Pons (tissue), 1 donor: Measurements from ENCODE around the gene DDIT4.
"Not testable (repeated sequence)": the region's sequence is repeated elsewhere in the genome, so short reads cannot be mapped to it uniquely, and the experiment has no call there.

ENCODE experiments used
- DNase-seq: peaks from one replicate; pipeline ENCODE4 v3.0.0-alpha.2; 2016; ENCODE audit warnings: low spot score

Gene DDIT4

GRCh38 chr10:72296829-72297280 lies 23.1 kb downstream of the DDIT4 start:
- not testable (repeated sequence) for DNase-seq

GRCh38 chr10:72297281-72297804 lies 23.6 kb downstream of the DDIT4 start:
- DNase-seq, result peak; percentile 72

GRCh38 chr10:72297805-72298591 lies 24.3 kb downstream of the DDIT4 start:
- DNase-seq, result peak; percentile 98

DNA sequence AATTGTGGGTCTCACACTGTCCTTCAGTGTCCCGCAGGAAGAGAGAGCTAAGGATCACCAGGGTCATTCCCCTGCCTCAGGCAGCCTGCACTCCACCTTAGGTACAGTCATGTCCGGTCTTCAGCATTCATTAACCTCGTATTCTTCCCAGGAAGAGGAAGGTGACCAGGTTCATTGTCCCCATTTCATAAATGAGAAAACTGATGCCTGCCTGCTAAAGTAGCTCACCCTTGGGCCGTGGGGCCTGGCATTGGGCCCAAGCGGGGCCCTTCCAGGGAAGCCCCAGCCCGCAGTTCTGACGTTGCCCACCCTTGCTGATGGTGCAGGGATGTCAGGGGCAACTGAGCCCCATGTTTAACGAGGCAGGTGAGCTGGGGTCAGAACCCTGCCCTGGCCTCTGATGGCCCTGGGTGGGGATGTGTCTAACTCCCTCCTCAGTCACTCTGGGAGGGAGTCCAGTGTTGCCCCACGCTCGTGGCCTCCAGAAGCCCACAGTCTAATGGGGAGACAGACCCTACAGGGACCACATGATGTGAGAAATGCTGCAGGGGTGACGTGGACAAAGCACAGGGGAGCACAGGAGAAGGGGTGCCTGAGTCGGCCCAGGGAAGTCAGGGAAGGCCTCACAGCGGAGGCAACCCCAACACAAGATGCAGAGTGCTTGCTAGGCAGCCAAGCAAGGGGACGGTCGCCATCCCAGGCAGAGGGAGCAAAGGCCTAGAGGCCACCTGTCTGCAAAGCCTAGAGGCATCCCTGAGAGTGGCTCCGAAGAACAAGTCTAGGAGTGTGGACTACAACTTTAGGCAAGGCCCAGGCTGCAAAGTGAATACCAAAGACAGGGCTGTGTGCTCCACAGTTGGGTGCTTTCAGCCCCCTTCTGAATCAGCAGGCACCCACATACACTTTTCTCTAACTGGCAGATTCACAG lies 25.1 kb downstream of the DDIT4 start:
- no peak for DNase-seq

DNA sequence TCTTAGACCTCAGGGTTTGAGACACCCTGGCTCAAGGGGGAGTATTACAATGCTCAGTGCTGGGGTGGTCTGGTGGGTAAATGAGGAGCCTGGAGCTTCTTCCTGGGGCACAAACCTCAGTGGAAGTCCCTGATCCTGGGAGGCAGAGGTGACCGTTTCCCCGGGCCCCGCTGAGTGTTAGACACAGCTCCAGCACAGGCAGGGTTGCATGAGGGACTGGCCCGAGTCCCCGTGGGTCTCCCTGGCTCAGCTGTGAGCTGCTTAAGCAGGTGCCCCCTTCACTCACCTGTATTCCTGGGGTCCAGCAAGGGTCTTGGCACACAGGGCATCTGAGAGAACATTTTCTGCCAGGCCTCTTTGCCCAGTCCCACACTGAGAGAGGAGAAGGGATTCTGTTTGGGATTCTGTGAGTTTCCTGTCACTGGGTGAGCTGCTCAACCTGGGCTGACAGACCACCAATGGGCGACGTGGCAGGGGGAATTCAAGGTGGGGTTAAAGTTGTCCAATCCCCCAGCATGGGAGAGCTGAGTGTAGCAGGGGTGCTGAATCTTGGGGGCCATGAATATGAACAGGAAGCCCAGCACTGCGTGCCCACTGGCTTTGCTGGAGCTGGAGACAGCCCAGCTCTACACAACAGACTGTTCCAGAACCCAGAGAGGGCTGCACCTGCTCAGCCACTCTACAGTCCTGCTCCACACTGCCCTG lies 29.9 kb downstream of the DDIT4 start:
- no peak for DNase-seq

- DNase-seq, result no peak
Observed at GRCh38 chr10:72306215-72306760, 32.6 kb downstream of the DDIT4 start.

DNA sequence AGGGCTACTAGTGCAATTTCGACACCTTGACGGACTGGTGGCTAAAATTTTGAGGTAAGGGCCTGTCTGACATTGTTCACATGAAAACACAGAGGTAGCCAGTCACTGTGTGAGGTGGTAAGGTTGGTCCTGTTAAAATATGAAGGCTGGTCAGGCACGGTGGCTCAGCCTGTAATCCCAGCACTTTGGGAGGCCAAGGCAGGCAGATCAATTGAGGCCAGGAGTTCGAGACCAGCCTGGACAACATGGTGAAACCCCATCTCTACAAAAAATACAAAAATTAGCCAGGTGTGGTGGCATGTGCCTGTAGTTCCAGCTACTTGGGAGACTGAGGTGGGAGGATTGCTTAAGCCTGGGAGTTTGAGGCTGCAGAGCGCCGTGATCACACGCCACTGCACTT lies 34.0 kb downstream of the DDIT4 start:
- not testable (repeated sequence) for DNase-seq

DNA sequence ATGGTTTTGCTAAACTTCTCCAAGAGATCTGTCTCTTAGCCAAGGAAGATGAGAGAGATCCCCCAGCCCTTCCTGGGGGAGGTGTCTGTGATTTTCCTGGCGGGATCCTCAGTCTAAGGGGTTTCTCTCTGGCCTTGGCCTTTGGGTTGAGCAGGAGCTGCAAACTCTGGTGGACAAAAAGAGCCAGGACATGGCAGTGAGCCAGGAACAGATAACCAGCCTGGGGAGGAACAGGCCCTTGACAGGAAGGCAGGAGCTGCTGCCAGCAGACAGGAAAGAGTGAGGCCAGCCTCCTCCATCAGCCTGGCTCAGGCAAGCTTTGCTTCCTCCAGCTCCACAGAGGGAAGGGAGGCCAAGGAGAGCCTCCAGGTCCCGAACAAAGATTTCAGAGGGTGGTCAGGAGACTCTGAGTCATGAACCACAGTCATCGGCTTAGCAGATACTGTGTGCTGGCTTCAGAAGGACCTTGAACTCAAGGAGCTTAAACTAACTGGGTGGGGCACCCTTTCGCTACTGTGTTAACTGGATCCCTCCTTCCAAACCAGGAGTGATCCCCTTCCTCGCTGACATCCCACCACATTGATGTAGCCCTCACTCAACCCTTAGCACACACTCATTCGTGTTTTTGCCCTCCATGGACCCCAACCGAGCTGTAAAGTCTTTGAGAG lies 34.7 kb downstream of the DDIT4 start:
- DNase-seq, result no peak

DNA sequence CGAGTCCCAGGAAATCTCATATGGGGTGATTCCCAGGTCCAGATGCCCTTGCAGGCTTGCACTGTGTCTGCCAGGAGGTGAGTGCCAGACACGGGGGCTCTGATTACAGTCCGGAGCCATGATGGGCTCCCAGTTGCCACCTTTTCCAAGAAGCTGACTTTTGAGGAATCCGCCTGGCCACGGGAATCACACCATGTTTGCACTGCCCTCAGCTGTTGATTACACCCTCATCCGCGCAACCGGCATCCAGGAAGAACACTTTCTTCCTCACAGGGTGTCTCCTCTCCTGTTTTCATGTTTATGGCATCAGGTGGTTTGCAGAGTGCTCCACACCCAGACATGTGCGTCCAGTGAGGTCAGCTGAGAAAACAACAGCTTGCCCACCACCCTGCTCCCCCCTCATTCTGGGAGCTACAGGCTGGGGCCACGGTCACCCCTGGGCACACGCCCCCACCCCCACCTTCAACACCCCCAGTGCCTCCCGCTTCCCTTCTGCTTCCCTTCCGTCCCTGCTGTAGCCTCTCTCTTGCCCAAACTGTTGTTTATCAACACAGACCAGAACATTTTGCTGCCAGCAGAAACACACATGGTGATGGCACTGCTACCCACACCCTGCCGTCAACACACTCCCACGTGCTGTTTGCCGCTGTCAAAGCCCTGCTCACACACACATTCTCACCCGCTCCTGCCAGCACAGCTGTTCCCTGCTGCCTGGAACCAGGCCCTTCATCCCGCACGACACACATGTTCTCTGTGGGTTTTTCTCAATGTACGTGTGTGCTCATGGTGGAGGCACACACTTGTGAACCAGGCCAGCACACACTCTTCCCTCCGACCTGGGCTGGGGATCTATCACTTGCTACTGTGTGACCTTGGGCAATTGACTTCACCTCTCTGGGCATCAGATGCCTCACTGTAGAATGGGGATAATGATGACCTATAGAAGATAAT lies 35.8 kb downstream of the DDIT4 start:
- DNase-seq, result no peak

DNA sequence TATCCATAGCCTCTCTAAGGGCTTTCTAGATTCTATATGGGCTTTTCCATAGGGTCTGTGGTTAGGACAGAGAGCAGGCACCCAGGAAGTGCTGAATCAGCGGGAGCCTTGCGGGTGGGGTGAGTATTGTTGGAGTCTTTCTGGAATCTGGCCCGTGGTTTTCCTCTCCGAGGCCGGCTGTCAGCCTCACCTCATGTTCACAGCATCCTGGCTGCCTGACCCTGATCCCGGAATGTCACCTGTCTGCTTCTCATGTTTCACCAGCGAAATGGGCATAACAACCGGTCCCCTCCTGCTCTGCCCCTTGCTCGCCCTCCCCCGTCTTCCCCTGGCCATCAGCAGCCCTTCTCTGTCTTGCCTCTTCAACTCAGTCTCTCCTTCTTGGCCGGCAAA lies 36.5 kb downstream of the DDIT4 start:
- DNase-seq, result no peak

DNA sequence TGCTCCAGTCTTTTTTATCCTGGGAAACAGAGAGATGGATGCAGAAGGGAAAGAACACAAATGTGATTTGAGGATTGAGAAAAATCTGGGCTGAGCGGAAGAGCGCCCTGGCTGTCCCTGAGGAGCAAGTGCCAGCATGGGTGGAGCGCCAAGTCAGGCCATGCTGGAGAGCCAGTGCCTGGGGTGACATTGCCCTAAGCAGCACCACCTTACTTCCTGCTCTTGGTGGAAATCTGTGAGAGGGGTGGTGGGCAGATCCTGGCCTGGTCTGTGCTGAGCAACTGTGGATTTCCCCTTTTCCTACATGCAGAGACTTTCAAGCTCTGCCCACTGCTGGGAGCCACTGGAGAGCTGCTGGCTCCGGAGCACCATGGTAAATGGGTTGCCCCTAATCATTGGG lies 36.9 kb downstream of the DDIT4 start:
- no peak for DNase-seq

- DNase-seq, result no peak
Observed at GRCh38 chr10:72311667-72312066, 37.9 kb downstream of the DDIT4 start.

- DNase-seq, result no peak
Observed at GRCh38 chr10:72312865-72313391, 39.2 kb downstream of the DDIT4 start.

- DNase-seq, result no peak
Observed at GRCh38 chr10:72314263-72314662, 40.5 kb downstream of the DDIT4 start.

GRCh38 chr10:72315054-72315453 lies 41.3 kb downstream of the DDIT4 start:
- DNase-seq, result no peak

GRCh38 chr10:72315611-72316385 lies 42.1 kb downstream of the DDIT4 start:
- no peak for DNase-seq

- DNase-seq, result no peak
Observed at GRCh38 chr10:72316386-72316700, 42.6 kb downstream of the DDIT4 start.

DNA sequence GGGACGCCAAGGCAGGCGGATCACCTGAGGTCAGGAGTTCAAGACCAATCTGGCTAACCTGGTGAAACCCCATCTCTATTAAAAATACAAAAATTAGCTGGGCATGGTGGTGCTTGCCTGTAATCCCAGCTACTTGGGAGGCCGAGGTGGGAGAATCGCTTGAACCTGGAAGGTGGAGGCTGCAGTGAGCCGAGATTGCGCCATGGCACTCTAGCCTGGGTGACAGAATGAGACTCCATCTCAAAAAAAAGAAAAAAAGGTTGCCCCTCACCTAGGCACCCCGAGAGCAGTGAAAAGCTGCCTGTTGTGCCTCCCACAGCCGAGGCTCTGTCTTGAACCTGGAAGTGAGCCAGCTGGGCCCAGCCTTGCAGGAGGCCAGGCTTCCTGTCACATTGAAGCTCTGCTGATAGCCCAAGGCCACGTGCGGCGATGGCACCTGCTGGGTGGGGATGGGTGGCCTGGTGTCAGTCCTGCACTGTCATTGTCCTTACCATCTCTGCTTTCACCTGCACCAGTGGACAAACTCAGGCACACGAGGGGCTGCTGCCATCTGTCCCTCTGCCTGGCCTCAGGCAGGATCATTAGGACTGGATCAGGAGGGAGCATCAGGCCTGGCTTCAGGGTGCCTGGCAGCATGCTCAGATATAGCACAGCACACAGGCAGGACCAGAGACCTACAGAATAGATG lies 43.2 kb downstream of the DDIT4 start:
- no peak for DNase-seq
